DMS 273 (cell line): ENCODE data around the gene ETV4.

Experiments
- DNase-seq: peaks from one replicate; lab custom pipeline; 2025; ENCODE audit not compliant: unreplicated experiment; lab: John Stamatoyannopoulos, UW

ETV4 gene

DNA sequence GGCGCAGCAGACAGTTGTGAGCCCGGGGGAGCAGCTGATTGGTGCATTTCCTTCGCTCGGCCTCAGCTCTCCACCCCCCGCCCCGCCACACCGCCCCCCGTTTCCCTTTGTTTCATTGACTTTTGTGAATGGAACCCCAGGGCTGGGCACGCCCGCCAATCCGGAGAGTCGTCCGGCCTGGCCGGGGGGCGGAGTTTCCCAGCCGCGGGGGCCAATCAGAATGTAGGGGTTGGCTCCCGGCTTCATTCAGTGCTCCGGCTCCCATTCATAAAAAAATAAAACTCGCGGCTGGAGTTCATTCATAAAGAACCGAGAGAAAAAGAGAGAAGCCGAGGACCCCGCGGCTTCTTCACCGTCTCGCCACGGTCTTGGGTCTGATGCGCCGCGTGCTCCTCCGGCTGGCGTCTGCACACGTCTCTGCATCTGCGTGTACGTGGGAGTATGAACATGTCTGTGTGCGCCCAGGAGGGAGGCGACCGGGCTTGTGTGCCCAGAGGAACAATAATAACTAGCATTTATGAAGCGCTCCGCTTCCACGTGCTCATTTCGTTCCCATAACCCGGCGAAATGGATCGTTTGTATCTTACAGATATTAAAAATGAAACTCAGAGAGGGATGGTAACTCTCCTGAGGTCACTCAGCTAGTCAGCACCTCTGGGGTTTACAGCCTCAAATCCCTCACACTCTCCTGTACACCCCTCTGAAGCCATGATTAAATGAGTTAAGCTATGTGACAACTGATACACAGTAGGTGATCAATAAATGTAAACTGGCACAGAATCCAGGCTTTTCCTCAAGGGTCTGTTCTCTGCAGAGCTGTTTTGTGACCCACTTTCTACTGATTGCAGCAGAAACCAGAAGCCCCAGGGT lies at the start of gene ETV4:
TSS of gene ETV4 (minus strand) at position 22 of the 870 bp plus-strand sequence. CDS start 723 bp downstream, outside the sequence.
- DNase-seq: peak; percentile 94

DNA sequence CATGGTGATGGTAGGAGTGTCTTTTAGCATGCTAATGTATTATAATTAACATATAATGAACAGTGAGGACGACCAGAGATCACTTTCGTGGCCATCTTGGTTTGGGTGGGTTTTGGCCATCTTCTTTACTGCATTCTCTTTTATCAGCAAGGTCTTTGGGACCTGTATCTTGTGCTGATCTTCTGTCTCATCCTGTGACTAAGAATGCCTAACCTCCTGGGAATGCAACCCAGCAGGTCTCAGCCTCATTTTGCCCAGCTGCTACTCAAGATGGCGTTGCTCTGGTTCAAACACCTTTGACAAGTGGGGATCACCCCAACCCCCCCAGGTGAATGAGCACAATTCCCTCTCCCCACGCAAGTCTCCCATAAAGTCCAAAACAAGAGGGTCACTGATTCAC lies 49.3 kb upstream of the ETV4 start:
- no peak for DNase-seq

GRCh38 chr17:43591779-43592562 lies 45.8 kb upstream of the ETV4 start:
- no peak for DNase-seq

GRCh38 chr17:43591001-43591400 lies 44.9 kb upstream of the ETV4 start:
- DNase-seq: no peak

DNA sequence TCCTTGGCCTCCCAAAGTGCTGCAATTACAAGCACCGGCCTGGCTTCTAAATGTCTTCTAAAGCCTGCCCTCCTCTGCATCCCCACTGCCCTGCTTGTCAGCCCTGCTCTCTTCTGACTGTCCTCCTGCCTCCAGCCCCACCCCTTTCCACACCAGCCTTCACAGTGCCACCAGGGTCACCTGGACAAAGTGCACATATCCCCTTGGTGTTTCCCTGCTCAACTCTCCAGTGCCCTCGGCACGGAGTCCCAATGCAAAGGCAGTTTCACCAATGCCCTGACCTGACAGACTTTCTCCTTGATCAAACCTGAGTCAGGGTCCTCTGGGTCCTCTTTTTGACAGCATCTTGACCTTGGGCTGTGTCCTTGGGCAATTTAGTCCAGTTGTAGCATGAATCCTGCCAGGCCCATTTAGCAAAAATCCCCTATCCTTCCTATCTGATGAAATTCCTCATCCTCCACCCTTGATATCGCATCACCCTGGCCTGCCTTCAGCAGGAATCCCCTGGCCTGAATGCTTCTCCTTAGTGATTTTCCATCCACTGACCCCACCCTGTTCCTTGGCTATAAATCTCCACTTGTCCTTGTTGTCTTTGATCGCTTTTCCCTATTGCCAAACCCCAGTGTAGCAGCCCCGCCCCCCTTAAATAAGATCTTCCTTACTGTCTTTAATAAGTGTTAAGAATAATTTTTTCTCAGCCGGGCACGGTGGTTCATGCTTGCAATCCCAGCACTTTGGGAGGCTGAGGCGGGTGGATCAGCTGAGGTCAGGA lies 42.7 kb upstream of the ETV4 start:
- no peak for DNase-seq

- DNase-seq: no peak
These were observed 42.0 kb upstream of the ETV4 start for GRCh38 chr17:43588121-43588520.

- no peak for DNase-seq
These were observed 41.5 kb upstream of the ETV4 start for GRCh38 chr17:43587647-43588046.

DNA sequence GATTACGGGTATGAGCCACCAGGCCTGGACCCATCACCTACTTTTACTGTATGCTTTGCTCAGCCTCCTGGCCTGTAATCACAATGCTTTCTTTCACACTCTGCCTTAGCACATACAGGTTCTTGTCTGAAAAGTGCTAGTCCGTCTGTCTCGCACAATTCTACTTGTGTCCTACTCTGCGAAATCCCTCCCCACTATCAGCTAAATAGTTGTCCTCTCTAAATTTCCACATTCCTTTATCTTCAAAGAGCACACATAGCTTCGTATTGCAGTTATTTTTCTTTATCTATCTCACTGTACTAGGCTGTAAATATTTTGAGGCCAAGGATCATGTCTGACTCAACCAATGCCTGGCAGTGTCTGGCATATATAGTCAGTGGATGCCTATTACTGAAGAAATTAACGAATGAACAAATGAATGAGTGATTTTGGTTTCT lies 38.5 kb upstream of the ETV4 start:
- no peak for DNase-seq

- DNase-seq: no peak
These were observed 37.2 kb upstream of the ETV4 start for GRCh38 chr17:43583332-43583731.

DNA sequence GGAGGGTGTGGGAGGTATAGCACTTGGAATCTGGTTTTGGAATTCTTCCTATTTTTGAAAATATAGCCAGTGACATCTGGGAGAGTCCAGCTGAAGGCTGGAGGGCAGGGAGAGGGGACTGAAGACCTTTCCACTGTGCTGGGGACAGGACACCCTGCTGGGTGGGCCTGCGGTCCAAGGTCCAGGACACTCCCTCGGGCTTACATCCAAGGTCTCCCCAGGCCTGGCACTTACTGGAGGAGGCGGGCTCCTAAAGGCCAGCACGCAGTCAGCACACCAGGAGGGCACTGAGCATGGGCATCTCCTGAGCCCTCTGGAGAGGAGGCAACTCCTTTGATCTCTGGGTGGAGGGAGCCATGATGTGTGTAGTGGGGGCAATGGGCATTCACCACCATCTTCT lies 35.5 kb upstream of the ETV4 start:
- DNase-seq: no peak

GRCh38 chr17:43581130-43581529 lies 35.0 kb upstream of the ETV4 start:
- DNase-seq: no peak

- no peak for DNase-seq
These were observed 33.5 kb upstream of the ETV4 start for GRCh38 chr17:43579566-43580140.

- peak; percentile 42 for DNase-seq
These were observed 32.8 kb upstream of the ETV4 start for GRCh38 chr17:43578699-43579565.

- DNase-seq: no peak
These were observed 32.2 kb upstream of the ETV4 start for GRCh38 chr17:43578404-43578698.

- no peak for DNase-seq
These were observed 31.7 kb upstream of the ETV4 start for GRCh38 chr17:43577664-43578403.

DNA sequence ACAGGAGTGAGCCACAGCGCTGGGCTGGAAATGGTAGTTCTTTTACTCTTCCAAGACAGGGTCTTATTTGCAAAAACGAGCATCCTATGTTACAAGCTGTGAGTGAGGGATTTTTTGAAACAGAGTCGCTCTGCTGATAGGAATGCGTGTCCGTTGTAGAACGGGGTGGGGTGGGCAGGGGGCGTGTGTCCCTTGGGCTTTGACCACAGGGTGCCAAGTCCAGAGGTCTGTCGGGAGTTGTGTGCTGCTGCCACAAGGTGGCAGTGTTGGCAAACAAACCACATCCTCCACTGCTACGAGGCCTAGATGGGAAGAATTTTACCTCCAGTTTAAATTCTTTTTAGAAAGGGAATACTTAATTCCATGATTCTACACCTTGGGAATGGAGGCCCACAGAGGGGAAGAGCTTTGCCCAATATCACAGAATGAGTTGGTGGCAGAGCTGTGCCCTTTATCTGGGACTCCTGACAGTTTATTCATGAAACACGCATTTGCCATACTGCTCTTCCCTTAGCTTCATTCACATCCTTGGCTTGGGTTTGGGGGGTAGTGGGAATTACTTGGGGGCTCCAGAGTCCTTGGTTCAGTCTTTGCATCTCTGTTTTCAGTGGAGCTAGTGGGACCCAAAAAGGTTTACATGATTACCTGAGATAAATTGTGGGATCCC lies 30.6 kb upstream of the ETV4 start:
- peak; percentile 84 for DNase-seq

- no peak for DNase-seq
These were observed 28.9 kb upstream of the ETV4 start for GRCh38 chr17:43574896-43575525.

- no peak for DNase-seq
These were observed 28.2 kb upstream of the ETV4 start for GRCh38 chr17:43574348-43574747.
